A549 (cell line): Measurements from ENCODE around the gene CTNNBL1. TPM values are rescaled to one million over a fixed set of nuclear protein-coding genes. Genes with fewer than 3 reads are reported as not detected.

ENCODE experiments used
- ATAC-seq, 2 experiments: fragments of 200-7000 bp in 1 of 2; fragments of >200 bp in 1 of 2; cut with Nextera tagmentation in 1 of 2; cut with Tn5 transposase in 1 of 2; 3 replicates each; pipeline versions ENCODE4 v1.8.0 to v1.9.1; 2018 to 2020; ENCODE audit warnings: mild to moderate bottlenecking in 1 of 2, moderate library complexity in 1 of 2
- CTCF ChIA-PET: fragments of 300-600 bp; sonication (Branson Sonifier 250); formaldehyde crosslinking; extraction: SDS; loops from one replicate; lab custom pipeline; 2021; ENCODE audit warnings: antibody characterized with exemption, inconsistent platforms; lab: Yijun Ruan, JAX
- POLR2A ChIA-PET: fragments of 350-600 bp; formaldehyde crosslinking; extraction: SDS; loops from one replicate; lab custom pipeline; 2021; ENCODE audit warnings: antibody characterized with exemption, inconsistent platforms; lab: Yijun Ruan, JAX
- DNase-seq, 2 experiments: peaks; one replicate each; pipeline versions ENCODE4 v3.0.0 to v3.0.0-alpha.2; 2011 to 2016; ENCODE audit warnings: low read depth in 1 of 2, low spot score in 1 of 2
- FAIRE-seq: peaks from 2 replicates; lab custom pipeline; 2011; peaks lifted over from hg19 to GRCh38; lab: Jason Lieb, UNC
- H3K27ac ChIP-seq, 2 experiments: fragments of >200 bp; sonication (Bioruptor Twin); formaldehyde crosslinking; 3 replicates each; pipeline ENCODE4 v1.5.1; 2016 to 2017
- H3K4me1 ChIP-seq: fragments of >200 bp; sonication (Bioruptor Twin); formaldehyde crosslinking; 3 replicates; pipeline ENCODE4 v1.6.1; 2016
- H3K4me2 ChIP-seq: fragments of >200 bp; sonication (Bioruptor Twin); formaldehyde crosslinking; 3 replicates; pipeline ENCODE4 v1.6.1; 2016
- H3K4me3 ChIP-seq: fragments of >200 bp; sonication (Bioruptor Twin); formaldehyde crosslinking; 3 replicates; pipeline ENCODE4 v1.5.1; 2016
- H3K9me3 ChIP-seq: fragments of >200 bp; sonication (Bioruptor Twin); formaldehyde crosslinking; 3 replicates; pipeline ENCODE4 v1.6.1; 2016
- CEBPB ChIP-seq, 2 experiments: fragments of >200 bp in 1 of 2; sonication (Bioruptor Twin) in 1 of 2; formaldehyde crosslinking in 1 of 2; IDR thresholded peaks; 2 replicates each; pipeline ENCODE4 v1.6.1; 2012 to 2016
- CHD4 ChIP-seq: fragments of 200-600 bp; sonication (generic); IDR thresholded peaks from 2 replicates; pipeline ENCODE4 v1.6.1; 2016; ENCODE audit warnings: antibody characterized with exemption, mild to moderate bottlenecking, borderline replicate concordance
- ESRRA ChIP-seq: fragments of 150-350 bp; IDR thresholded peaks from 2 replicates; pipeline ENCODE4 v1.6.1; 2014; ENCODE audit warnings: mild to moderate bottlenecking, low read length, borderline replicate concordance
- HOXB13 ChIP-seq: fragments of 250-450 bp; sonication (Bioruptor Pico); IDR thresholded peaks from 2 replicates; pipeline ENCODE4 v1.5.0; 2020; ENCODE audit warnings: low read depth, mild to moderate bottlenecking, moderate library complexity
- HOXB5 ChIP-seq: fragments of 250-450 bp; sonication (Bioruptor Pico); IDR thresholded peaks from 2 replicates; pipeline ENCODE4 v1.5.0; 2020; ENCODE audit warnings: mild to moderate bottlenecking, moderate library complexity
- KDM1A ChIP-seq: fragments of 200-600 bp; sonication (generic); IDR thresholded peaks from 2 replicates; pipeline ENCODE4 v1.6.1; 2016; ENCODE audit warnings: low read depth, mild to moderate bottlenecking
- POLR2AphosphoS2 ChIP-seq: conservative IDR thresholded peaks from 2 replicates; pipeline ENCODE4 v1.6.1; 2012; ENCODE audit warnings: low read length, improper control_type of control experiment, inconsistent platforms
- RCOR1 ChIP-seq: fragments of 150-350 bp; IDR thresholded peaks from 2 replicates; pipeline ENCODE4 v1.6.1; 2014; ENCODE audit warnings: antibody characterized with exemption, low read length, low read depth
- SREBF2 ChIP-seq: fragments of 450-650 bp; IDR thresholded peaks from 2 replicates; pipeline ENCODE4 v1.6.1; 2014; ENCODE audit warnings: mild to moderate bottlenecking, moderate library complexity
- WGBS: methylation state at CpG from one replicate; pipeline ENCODE4 v1.1.6; 2017; ENCODE audit errors: missing lambda C conversion rate; 5-methylcytosine and 5-hydroxymethylcytosine counted together
- polyA plus RNA-seq, 4 experiments: library from polyadenylated mRNA; depleted of rRNA in 3 of 4; stranded (reverse); fragments of >200 nt; fragmentation: RNase III in 1 of 4; extraction: RNeasy Plus Mini Kit Qiagen cat#74134 plus additional on column Dnase treatment in 1 of 4; gene quantifications; 2 replicates in 3 of 4; 3 replicates in 1 of 4; pipeline ENCODE4 v1.2.3, GENCODE V29; 2011 to 2017
- TF ChIP-seq, protein P1 (sequence below): fragments of >200 bp; sonication (Bioruptor Twin); formaldehyde crosslinking; IDR thresholded peaks from 3 replicates; pipeline ENCODE4 v1.5.1; 2016
- TF ChIP-seq, protein P2 (sequence below): fragments of 250-450 bp; sonication (Bioruptor Pico); IDR thresholded peaks from 2 replicates; pipeline ENCODE4 v1.5.0; 2020; ENCODE audit warnings: low read depth, mild to moderate bottlenecking, moderate library complexity
- TF ChIP-seq, protein P3 (sequence below): fragments of >200 bp; sonication (Bioruptor Twin); formaldehyde crosslinking; IDR thresholded peaks from 3 replicates; pipeline ENCODE4 v1.6.1; 2016
- TF ChIP-seq, protein P4 (sequence below): fragments of 200-600 bp; sonication (generic); IDR thresholded peaks from 2 replicates; pipeline ENCODE4 v1.6.1; 2016; ENCODE audit warnings: antibody characterized with exemption, mild to moderate bottlenecking, moderate library complexity

The CTNNBL1 gene
- polyA plus RNA-seq, 2 of the 4 experiments (the other 2 are of a cell fraction), result 41.0 to 59.9 TPM

DNA sequence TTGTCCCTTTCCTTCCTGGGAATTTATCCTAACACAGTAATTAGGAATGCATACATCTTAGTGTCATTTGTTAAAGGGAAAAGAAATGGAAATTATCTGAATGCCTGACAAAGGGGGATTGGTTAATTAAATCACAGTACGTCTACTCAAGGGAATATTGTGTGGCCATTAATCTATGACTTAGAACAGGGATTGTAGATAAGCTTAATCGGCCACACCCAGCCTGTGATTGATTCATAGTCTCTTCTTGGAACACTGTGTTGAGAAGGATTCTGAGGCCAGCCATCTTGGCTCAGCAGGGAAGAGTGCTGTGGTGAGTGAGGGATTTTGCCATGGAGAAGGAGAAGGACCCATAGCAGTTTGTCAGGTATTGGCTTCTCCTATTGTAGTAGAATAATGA is 50.5 kb downstream of the CTNNBL1 start:
- H3K4me2 ChIP-seq, result no peak overlapping the region
- no peak for DNase-seq
- H3K4me3 ChIP-seq, result no peak overlapping the region
- TF ChIP-seq HOXB13 (CRISPR knock-in tag) (no peak), RCOR1 (no peak), SREBF2 (no peak), KDM1A (no peak), ESRRA (no peak), CEBPB (IDR thresholded peaks at IDR 0.05) (no peak)
- TF ChIP-seq, protein P1, sequence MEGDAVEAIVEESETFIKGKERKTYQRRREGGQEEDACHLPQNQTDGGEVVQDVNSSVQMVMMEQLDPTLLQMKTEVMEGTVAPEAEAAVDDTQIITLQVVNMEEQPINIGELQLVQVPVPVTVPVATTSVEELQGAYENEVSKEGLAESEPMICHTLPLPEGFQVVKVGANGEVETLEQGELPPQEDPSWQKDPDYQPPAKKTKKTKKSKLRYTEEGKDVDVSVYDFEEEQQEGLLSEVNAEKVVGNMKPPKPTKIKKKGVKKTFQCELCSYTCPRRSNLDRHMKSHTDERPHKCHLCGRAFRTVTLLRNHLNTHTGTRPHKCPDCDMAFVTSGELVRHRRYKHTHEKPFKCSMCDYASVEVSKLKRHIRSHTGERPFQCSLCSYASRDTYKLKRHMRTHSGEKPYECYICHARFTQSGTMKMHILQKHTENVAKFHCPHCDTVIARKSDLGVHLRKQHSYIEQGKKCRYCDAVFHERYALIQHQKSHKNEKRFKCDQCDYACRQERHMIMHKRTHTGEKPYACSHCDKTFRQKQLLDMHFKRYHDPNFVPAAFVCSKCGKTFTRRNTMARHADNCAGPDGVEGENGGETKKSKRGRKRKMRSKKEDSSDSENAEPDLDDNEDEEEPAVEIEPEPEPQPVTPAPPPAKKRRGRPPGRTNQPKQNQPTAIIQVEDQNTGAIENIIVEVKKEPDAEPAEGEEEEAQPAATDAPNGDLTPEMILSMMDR, result no peak
- TF ChIP-seq, protein P2, sequence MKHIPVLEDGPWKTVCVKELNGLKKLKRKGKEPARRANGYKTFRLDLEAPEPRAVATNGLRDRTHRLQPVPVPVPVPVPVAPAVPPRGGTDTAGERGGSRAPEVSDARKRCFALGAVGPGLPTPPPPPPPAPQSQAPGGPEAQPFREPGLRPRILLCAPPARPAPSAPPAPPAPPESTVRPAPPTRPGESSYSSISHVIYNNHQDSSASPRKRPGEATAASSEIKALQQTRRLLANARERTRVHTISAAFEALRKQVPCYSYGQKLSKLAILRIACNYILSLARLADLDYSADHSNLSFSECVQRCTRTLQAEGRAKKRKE (CRISPR knock-in tag), result no peak
- TF ChIP-seq, protein P3, sequence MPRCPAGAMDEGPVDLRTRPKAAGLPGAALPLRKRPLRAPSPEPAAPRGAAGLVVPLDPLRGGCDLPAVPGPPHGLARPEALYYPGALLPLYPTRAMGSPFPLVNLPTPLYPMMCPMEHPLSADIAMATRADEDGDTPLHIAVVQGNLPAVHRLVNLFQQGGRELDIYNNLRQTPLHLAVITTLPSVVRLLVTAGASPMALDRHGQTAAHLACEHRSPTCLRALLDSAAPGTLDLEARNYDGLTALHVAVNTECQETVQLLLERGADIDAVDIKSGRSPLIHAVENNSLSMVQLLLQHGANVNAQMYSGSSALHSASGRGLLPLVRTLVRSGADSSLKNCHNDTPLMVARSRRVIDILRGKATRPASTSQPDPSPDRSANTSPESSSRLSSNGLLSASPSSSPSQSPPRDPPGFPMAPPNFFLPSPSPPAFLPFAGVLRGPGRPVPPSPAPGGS, result no peak
- FAIRE-seq, result no peak
- H3K4me1 ChIP-seq, result peaks cover 15% of the 10 kb centered on the region
- WGBS, result 88% methylated on average over 2 of the region's 2 CpGs
- ChIA-PET POLR2A (no interaction called here), CTCF (no interaction called here)
- no peak overlapping the region for H3K27ac ChIP-seq
- no peak for ATAC-seq
- H3K9me3 ChIP-seq, result no peaks in the 10 kb centered on the region

DNA sequence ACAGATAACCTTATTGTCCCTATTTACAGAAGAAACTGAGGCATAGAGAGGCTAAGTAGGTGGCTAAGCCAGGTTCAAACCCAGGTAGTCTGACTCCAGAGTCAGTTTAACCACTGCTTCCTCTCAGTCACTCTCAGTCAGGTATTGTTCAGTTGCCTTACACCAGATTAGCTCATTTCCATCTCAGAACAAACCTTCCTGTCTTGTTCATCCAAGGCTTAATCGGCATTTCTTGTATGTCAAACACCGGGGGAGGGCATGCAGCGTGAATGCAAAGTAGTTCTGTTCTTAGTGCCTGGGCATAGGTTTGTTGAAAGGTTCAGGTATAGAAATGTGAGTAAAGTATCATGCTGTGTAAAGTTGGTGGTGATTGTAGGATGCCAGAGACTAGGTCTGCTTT is 51.7 kb downstream of the CTNNBL1 start:
- H3K27ac ChIP-seq, result no peak overlapping the region
- no peak for ATAC-seq
- ChIA-PET CTCF (no interaction called here), POLR2A (no interaction called here)
- peaks cover 14% of the 10 kb centered on the region for H3K4me1 ChIP-seq
- no peak overlapping the region for H3K4me3 ChIP-seq
- no peaks in the 10 kb centered on the region for H3K9me3 ChIP-seq
- no peak for DNase-seq
- FAIRE-seq, result no peak
- 93% methylated on average over 3 of the region's 3 CpGs for WGBS
- TF ChIP-seq HOXB5 (CRISPR knock-in tag), result no peak
- TF ChIP-seq, protein P1, result no peak
- TF ChIP-seq, protein P4, sequence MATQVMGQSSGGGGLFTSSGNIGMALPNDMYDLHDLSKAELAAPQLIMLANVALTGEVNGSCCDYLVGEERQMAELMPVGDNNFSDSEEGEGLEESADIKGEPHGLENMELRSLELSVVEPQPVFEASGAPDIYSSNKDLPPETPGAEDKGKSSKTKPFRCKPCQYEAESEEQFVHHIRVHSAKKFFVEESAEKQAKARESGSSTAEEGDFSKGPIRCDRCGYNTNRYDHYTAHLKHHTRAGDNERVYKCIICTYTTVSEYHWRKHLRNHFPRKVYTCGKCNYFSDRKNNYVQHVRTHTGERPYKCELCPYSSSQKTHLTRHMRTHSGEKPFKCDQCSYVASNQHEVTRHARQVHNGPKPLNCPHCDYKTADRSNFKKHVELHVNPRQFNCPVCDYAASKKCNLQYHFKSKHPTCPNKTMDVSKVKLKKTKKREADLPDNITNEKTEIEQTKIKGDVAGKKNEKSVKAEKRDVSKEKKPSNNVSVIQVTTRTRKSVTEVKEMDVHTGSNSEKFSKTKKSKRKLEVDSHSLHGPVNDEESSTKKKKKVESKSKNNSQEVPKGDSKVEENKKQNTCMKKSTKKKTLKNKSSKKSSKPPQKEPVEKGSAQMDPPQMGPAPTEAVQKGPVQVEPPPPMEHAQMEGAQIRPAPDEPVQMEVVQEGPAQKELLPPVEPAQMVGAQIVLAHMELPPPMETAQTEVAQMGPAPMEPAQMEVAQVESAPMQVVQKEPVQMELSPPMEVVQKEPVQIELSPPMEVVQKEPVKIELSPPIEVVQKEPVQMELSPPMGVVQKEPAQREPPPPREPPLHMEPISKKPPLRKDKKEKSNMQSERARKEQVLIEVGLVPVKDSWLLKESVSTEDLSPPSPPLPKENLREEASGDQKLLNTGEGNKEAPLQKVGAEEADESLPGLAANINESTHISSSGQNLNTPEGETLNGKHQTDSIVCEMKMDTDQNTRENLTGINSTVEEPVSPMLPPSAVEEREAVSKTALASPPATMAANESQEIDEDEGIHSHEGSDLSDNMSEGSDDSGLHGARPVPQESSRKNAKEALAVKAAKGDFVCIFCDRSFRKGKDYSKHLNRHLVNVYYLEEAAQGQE, result no peak
- no peak for TF ChIP-seq CHD4
- no peak for TF ChIP-seq POLR2AphosphoS2
- H3K4me2 ChIP-seq, result no peak overlapping the region
